ENCODE data around the gene HIC1. TPM values are rescaled to one million over a fixed set of nuclear protein-coding genes. Genes with fewer than 3 reads are reported as not detected.

Gene HIC1
- total and polyA plus RNA-seq, 9 of the 15 experiments (the other 6 are each of a cell fraction or from before 2014, with no cell fraction given), result 0.01 to 2.5 (median 0.18) TPM

DNA sequence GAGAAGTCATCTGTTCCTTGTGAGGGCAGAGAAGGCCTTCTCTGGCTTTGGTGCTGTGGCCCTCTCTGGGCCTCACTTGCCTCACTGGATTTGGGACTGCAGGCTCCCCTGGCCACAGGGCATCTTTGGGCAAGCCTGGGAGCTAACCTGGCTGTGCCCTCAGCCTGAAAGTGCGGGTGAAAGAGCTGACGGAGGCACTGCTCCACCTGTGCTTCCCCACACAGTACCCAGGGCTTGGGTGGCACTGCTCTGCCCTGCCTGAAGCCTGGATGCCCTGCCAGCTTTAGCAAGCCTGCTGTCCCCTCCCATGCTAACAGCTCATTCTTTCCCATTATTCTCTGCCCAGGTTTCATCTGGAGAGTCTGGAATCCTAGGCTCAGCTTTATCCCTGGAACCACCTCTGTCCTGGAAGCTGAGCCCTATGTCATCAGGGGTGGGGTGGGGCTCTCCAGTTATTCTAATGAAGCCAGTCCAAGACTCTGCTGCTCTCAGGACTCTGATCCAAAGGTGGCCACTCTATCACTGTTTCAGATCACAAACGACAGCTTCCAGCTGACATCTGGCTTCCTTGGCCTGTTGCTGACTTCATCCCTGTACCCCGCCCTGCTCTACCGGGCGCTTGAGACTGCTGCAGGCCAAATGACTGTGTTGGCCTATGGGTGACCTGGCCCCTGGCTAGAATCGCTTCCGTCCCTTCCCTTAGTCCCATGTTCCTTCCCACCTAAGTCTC, 29.3 kb downstream of the HIC1 start:
- ChIA-PET CTCF (ENCODE audit: low intra/inter-chr PET ratio) (no interaction called here), POLR2A (interaction anchor here (0.7 to 1.0 kb wide), 2 partner anchors 9 to 12 kb away, joined by 3 read pairs; no protein-coding TSS in a partner anchor)
- in situ Hi-C loops (cut with MboI), result no loop called here
- BruUV-seq (replicated peaks), result no TSS peak
- no peak for FAIRE-seq
- peak; percentile 87 for ATAC-seq
- Histone ChIP-seq H4K20me1 (replicated peaks; ENCODE audit: control insufficient read depth, insufficient read depth, low read length) (no peaks in the 10 kb centered on the region; the same call in 1 of the 2 replicates), H3K79me2 (ENCODE audit: control insufficient read depth, insufficient read depth, low read length) (no peaks in the 10 kb centered on the region), H3K4me2 (ENCODE audit: insufficient read depth, low read length) (0 out of 2 replicates have a peak overlapping the region, but pooled peaks have one; percentile 14), H3K27me3 (ENCODE audit: control insufficient read depth in 2 of 2, insufficient read depth in 2 of 2, low read length in 2 of 2) (no peaks in the 10 kb centered on the region), H3K9me3 (replicated peaks; ENCODE audit: control insufficient read depth, insufficient read depth, low read depth, low read length) (no peaks in the 10 kb centered on the region), H2AFZ (ENCODE audit: low read depth, low read length) (no peak overlapping the region), H3K27ac (ENCODE audit: extremely low read depth, low read depth, low read length) (peak overlapping the region; percentile 56; the same call in 2 of the 3 replicates), H3K9ac (ENCODE audit: insufficient read depth in 1 of 2, low read depth in 2 of 2, low read length in 2 of 2) (peak overlapping the region in 1 of 2 experiments; percentile 82; a peak in 2 of 4 replicates), H3K4me3 (no peak overlapping the region), H3K4me1 (replicated peaks in 1 of 2; ENCODE audit: control insufficient read depth in 2 of 2, insufficient read depth in 2 of 2, low read length in 2 of 2) (peaks cover 33 to 39% of the 10 kb centered on the region in 2 experiments), H3K9me1 (ENCODE audit: control insufficient read depth, insufficient read depth, low read length) (no peaks in the 10 kb centered on the region), H3K36me3 (ENCODE audit: control insufficient read depth, insufficient read depth, low read length) (peaks cover 13% of the 10 kb centered on the region; the same call in 2 of the 3 replicates)
- peak; percentile 44 to 63 (median 59) for DNase-seq (ENCODE audit: extremely low read depth in 1 of 4, low spot score in 3 of 4)
- intact Hi-C loops (cut with micrococcal nuclease), result no loop called here
- WGBS (ENCODE audit: insufficient coverage, low coverage, missing lambda C conversion rate), result 39% methylated on average over 5 of the region's 8 CpGs
- TF ChIP-seq CHD2 (IDR thresholded peaks at IDR 0.05; ENCODE audit: low read depth, low read length) (no peak), E2F5 (CRISPR knock-in tag; IDR thresholded peaks at IDR 0.05) (no peak), ZFX (CRISPR knock-in tag; IDR thresholded peaks at IDR 0.05) (peak; percentile 39; the same call in 1 of the 2 replicates), KLF16 (IDR thresholded peaks at IDR 0.05) (no peak), ERF (CRISPR knock-in tag; IDR thresholded peaks at IDR 0.05) (no peak), ZBED1 (IDR thresholded peaks at IDR 0.05) (no peak), ZNF395 (CRISPR knock-in tag; IDR thresholded peaks at IDR 0.05) (no peak), STAT6 (CRISPR knock-in tag; IDR thresholded peaks at IDR 0.05) (no peak), KAT2B (IDR thresholded peaks at IDR 0.05; ENCODE audit: low read depth, low read length) (no peak), RBM15 (IDR thresholded peaks at IDR 0.05; ENCODE audit: insufficient read depth, low read length) (no peak), ESRRB (CRISPR knock-in tag; IDR thresholded peaks at IDR 0.05; ENCODE audit: borderline replicate concordance) (no peak), TFAP4 (CRISPR knock-in tag; IDR thresholded peaks at IDR 0.05; ENCODE audit: borderline replicate concordance) (peak; percentile 85)
- TF ChIP-seq, protein P1, sequence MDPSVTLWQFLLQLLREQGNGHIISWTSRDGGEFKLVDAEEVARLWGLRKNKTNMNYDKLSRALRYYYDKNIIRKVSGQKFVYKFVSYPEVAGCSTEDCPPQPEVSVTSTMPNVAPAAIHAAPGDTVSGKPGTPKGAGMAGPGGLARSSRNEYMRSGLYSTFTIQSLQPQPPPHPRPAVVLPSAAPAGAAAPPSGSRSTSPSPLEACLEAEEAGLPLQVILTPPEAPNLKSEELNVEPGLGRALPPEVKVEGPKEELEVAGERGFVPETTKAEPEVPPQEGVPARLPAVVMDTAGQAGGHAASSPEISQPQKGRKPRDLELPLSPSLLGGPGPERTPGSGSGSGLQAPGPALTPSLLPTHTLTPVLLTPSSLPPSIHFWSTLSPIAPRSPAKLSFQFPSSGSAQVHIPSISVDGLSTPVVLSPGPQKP (CRISPR knock-in tag; IDR thresholded peaks at IDR 0.05), result no peak

Data from K562 (cell line).